ENCODE measurements around the gene SLC38A7. TPM values are rescaled to one million over a fixed set of nuclear protein-coding genes. Genes with fewer than 3 reads are reported as not detected.

SLC38A7 gene
- polyA plus RNA-seq, 3 donors: 5.1 to 23.4 (median 7.4) TPM

DNA sequence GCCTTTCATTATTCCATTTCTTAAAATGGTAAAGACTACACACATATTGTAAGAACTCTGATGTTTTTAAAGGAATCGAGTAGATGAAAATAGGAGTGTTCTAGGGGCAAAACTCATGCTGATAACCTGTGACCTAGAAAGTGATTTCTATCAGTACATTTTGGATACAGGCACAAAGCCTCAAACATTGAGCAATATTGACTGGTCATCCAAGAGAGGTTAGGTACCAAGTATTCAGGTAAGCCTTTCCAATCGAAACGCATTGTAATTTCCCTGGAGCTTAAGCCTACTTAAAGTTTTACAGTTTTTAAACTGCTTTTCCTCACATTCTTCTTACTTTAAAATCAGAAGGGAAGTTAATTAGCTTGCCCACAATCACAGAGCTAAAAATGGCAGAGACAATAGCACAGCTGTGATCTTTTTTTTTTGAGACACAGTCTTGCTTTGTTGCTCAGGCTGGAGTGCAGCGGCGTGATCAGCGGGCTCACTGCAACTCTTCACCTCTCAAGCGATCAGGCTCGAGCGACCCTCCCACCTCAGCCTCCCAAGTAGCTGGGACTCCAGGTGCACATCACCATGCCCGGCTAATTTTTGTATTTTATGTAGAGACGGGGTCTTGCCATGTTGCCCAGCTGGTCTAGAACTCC lies 46.3 kb upstream of the SLC38A7 start:
- Histone ChIP-seq H3K27me3 (ENCODE audit: control insufficient read depth in 2 of 2, insufficient read depth in 2 of 2, low read length in 2 of 2) (no peaks in the 10 kb centered on the region), H3K9me3 (replicated peaks in 1 of 2; ENCODE audit: control insufficient read depth in 1 of 2, insufficient read depth in 1 of 2, low read length in 2 of 2) (no peaks in the 10 kb centered on the region), H2AFZ (ENCODE audit: insufficient read depth, low read depth, low read length, poor library complexity, severe bottlenecking) (no peak overlapping the region), H3K4me3 (replicated peaks in 1 of 3; ENCODE audit: low read depth in 2 of 3, low read length in 3 of 3) (no peak overlapping the region), H3K9ac (ENCODE audit: insufficient read depth, low read length, poor library complexity, severe bottlenecking) (no peak overlapping the region), H3K4me2 (replicated peaks; ENCODE audit: extremely low read depth, low read length, poor library complexity, severe bottlenecking) (no peak overlapping the region), H4K20me1 (ENCODE audit: insufficient read depth, low read length) (peaks cover 5% of the 10 kb centered on the region), H3K79me2 (ENCODE audit: insufficient read depth, low read length) (peaks cover 33% of the 10 kb centered on the region), H3K36me3 (replicated peaks in 1 of 2; ENCODE audit: control insufficient read depth in 1 of 2, insufficient read depth in 2 of 2, low read length in 2 of 2) (no peaks in the 10 kb centered on the region), H3K4me1 (ENCODE audit: control insufficient read depth in 1 of 2, insufficient read depth in 2 of 2, low read length in 2 of 2) (peaks cover 8 to 13% of the 10 kb centered on the region in 2 donors), H3K27ac (ENCODE audit: low read depth in 1 of 2, low read length in 2 of 2) (no peak overlapping the region)
- no peak for DNase-seq
- Mint-ChIP-seq H3K27me3 (ENCODE audit: low read depth in 3 of 3) (peaks cover 0 to 2% (median 0%) of the 10 kb centered on the region in 3 donors), H3K4me3 (no peak overlapping the region), H3K36me3 (peaks cover 0 to 3% of the 10 kb centered on the region in 2 donors), H3K9me3 (no peaks in the 10 kb centered on the region), H3K4me1 (peaks cover 21% of the 10 kb centered on the region), H3K27ac (no peak overlapping the region)
- TF ChIP-seq, protein P1, sequence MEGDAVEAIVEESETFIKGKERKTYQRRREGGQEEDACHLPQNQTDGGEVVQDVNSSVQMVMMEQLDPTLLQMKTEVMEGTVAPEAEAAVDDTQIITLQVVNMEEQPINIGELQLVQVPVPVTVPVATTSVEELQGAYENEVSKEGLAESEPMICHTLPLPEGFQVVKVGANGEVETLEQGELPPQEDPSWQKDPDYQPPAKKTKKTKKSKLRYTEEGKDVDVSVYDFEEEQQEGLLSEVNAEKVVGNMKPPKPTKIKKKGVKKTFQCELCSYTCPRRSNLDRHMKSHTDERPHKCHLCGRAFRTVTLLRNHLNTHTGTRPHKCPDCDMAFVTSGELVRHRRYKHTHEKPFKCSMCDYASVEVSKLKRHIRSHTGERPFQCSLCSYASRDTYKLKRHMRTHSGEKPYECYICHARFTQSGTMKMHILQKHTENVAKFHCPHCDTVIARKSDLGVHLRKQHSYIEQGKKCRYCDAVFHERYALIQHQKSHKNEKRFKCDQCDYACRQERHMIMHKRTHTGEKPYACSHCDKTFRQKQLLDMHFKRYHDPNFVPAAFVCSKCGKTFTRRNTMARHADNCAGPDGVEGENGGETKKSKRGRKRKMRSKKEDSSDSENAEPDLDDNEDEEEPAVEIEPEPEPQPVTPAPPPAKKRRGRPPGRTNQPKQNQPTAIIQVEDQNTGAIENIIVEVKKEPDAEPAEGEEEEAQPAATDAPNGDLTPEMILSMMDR (IDR thresholded peaks at IDR 0.05): no peak
- intact Hi-C loops (cut with micrococcal nuclease): no loop called here
- WGBS (ENCODE audit: insufficient coverage): 100% methylated on average over 5 of the region's 11 CpGs

DNA sequence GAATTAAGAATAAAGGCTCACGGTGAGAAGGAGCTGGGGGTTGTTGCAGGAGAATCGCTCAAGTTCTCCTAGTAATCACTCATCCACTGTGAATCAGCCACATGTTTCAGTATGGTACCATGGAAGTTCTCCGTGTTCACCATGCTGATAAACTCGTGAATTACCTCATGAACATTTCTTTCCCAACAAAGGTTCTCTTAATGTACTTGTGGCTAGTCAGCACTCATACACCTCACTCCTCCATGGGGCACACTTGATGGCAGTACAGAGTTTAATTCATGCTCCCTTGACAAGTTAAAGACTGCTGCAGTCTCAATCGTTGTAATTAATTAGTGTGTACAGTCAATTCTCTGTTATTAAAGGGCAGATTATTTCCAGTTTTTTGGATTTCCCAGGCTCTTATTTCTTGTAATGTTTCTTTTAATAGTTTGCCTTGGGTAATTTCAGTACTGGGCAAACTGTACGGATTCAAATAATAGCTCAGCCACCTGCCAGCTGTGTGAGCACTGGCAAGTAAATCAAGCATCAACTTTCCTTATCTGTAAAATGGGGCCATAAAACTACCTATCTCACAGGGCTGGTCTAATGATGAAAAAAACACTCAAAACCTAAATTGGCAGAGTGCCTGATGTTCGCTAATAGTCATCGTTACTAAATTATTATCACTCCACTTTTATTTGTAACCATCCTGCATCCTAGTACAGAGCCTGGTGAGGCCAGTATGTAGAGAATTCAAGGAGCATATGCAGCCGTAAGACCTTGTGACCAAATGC lies 43.4 kb upstream of the SLC38A7 start:
- peaks cover 5% of the 10 kb centered on the region for H4K20me1 ChIP-seq (ENCODE audit: insufficient read depth, low read length)
- WGBS (ENCODE audit: insufficient coverage): 100% methylated on average over 2 of the region's 9 CpGs
- intact Hi-C loops (cut with micrococcal nuclease): no loop called here
- H3K27ac Mint-ChIP-seq: no peak overlapping the region
- H3K4me1 Mint-ChIP-seq: peaks cover 7% of the 10 kb centered on the region
- H3K27me3 ChIP-seq (ENCODE audit: control insufficient read depth in 2 of 2, insufficient read depth in 2 of 2, low read length in 2 of 2): no peaks in the 10 kb centered on the region
- H3K9ac ChIP-seq (ENCODE audit: insufficient read depth, low read length, poor library complexity, severe bottlenecking): no peak overlapping the region
- H3K4me3 ChIP-seq (replicated peaks in 1 of 3; ENCODE audit: low read depth in 2 of 3, low read length in 3 of 3): no peak overlapping the region
- TF ChIP-seq, protein P1 (IDR thresholded peaks at IDR 0.05): no peak
- no peak overlapping the region for H3K4me2 ChIP-seq (replicated peaks; ENCODE audit: extremely low read depth, low read length, poor library complexity, severe bottlenecking)
- DNase-seq: no peak
- H3K9me3 Mint-ChIP-seq: no peaks in the 10 kb centered on the region
- H3K4me3 Mint-ChIP-seq: no peak overlapping the region
- H3K79me2 ChIP-seq (ENCODE audit: insufficient read depth, low read length): peaks cover 23% of the 10 kb centered on the region
- H3K9me3 ChIP-seq (replicated peaks in 1 of 2; ENCODE audit: control insufficient read depth in 1 of 2, insufficient read depth in 1 of 2, low read length in 2 of 2): no peaks in the 10 kb centered on the region
- H2AFZ ChIP-seq (ENCODE audit: insufficient read depth, low read depth, low read length, poor library complexity, severe bottlenecking): no peak overlapping the region
- peaks cover under 1 to 4% of the 10 kb centered on the region in 2 donors for H3K4me1 ChIP-seq (ENCODE audit: control insufficient read depth in 1 of 2, insufficient read depth in 2 of 2, low read length in 2 of 2)
- peaks cover 7 to 9% of the 10 kb centered on the region in 2 donors for H3K36me3 ChIP-seq (replicated peaks in 1 of 2; ENCODE audit: control insufficient read depth in 1 of 2, insufficient read depth in 2 of 2, low read length in 2 of 2)
- H3K27me3 Mint-ChIP-seq (ENCODE audit: low read depth in 3 of 3): peaks cover 0 to 1% (median 0%) of the 10 kb centered on the region in 3 donors
- no peak overlapping the region for H3K27ac ChIP-seq (ENCODE audit: low read depth in 1 of 2, low read length in 2 of 2)
- peaks cover 9 to 11% of the 10 kb centered on the region in 2 donors for H3K36me3 Mint-ChIP-seq

Data from CD14-positive monocyte (primary cell).